ENCODE data around the gene MED12L. TPM values are rescaled to one million over a fixed set of nuclear protein-coding genes. Genes with fewer than 3 reads are reported as not detected.

Gene MED12L
- total and polyA plus RNA-seq, 2 experiments from 2014 or later = 0.07 to 2.7 TPM

GRCh38 chr3:151315136-151315535, 229.7 kb downstream of the MED12L start:
- Histone ChIP-seq H3K79me2 (no peaks in the 10 kb centered on the region), H2AFZ (no peak overlapping the region), H3K9me3 (ENCODE audit: low read depth) (no peaks in the 10 kb centered on the region), H3K27ac (peak overlapping the region; percentile 73), H3K9me2 (replicated peaks; ENCODE audit: insufficient read depth) (no peaks in the 10 kb centered on the region), H4K20me1 (ENCODE audit: insufficient read depth, poor library complexity, severe bottlenecking) (no peaks in the 10 kb centered on the region), H3K36me3 (replicated peaks; ENCODE audit: insufficient read depth, low read depth) (no peaks in the 10 kb centered on the region), H3K4me3 (no peak overlapping the region), H3K27me3 (no peaks in the 10 kb centered on the region), H3K4me2 (peak overlapping the region; percentile 27), H3K4me1 (ENCODE audit: insufficient read depth) (no peaks in the 10 kb centered on the region)
- WGBS (ENCODE audit: low lambda C conversion rate, missing lambda C conversion rate) = 78% methylated on average over 2 of the region's 2 CpGs
- TF ChIP-seq CTCF (IDR thresholded peaks at IDR 0.05; ENCODE audit: poor library complexity) (no peak), EZH2 (IDR thresholded peaks at IDR 0.05; ENCODE audit: borderline replicate concordance) (no peak), EZH2phosphoT487 (IDR thresholded peaks at IDR 0.05; ENCODE audit: low read depth, severe bottlenecking, unreplicated experiment) (no peak)
- DNase-seq (ENCODE audit: low spot score) = no peak

DNA sequence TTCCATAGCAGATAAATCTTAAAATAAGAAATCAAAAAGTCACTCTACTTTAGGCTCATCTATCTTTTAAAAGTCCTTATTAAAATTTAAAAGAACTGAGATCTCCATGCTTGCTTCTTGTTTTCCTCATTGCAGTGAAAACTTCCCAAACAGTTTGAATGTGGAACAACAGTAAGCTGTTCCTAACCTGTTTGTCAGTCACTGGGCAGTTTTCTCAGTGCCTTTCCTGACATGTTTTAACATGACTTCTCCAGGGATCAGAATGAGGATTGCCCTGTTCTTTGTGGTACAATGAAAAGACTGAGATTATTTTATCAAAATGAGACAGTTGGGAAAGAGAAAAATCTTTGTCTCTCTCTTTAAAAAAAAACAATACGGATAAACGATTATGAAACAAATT, 230.4 kb downstream of the MED12L start:
- no peaks in the 10 kb centered on the region for H3K4me1 ChIP-seq (ENCODE audit: insufficient read depth)
- DNase-seq (ENCODE audit: low spot score) = no peak
- H3K27me3 ChIP-seq = no peaks in the 10 kb centered on the region
- no peaks in the 10 kb centered on the region for H3K79me2 ChIP-seq
- H2AFZ ChIP-seq = no peak overlapping the region
- no peaks in the 10 kb centered on the region for H3K9me2 ChIP-seq (replicated peaks; ENCODE audit: insufficient read depth)
- no peak overlapping the region for H3K4me3 ChIP-seq
- H3K27ac ChIP-seq = peak overlapping the region; percentile 73
- no peak for TF ChIP-seq CTCF (IDR thresholded peaks at IDR 0.05; ENCODE audit: poor library complexity)
- TF ChIP-seq EZH2 (IDR thresholded peaks at IDR 0.05; ENCODE audit: borderline replicate concordance) = no peak
- no peak for TF ChIP-seq EZH2phosphoT487 (IDR thresholded peaks at IDR 0.05; ENCODE audit: low read depth, severe bottlenecking, unreplicated experiment)
- no peaks in the 10 kb centered on the region for H3K36me3 ChIP-seq (replicated peaks; ENCODE audit: insufficient read depth, low read depth)
- WGBS (ENCODE audit: low lambda C conversion rate, missing lambda C conversion rate) = 93% methylated on average over 2 of the region's 2 CpGs
- peak overlapping the region; percentile 12 for H3K4me2 ChIP-seq
- H3K9me3 ChIP-seq (ENCODE audit: low read depth) = no peaks in the 10 kb centered on the region
- H4K20me1 ChIP-seq (ENCODE audit: insufficient read depth, poor library complexity, severe bottlenecking) = no peaks in the 10 kb centered on the region

- peak within 1 kb of the TSS; percentile 12 for H3K4me2 ChIP-seq
- DNase-seq (ENCODE audit: low spot score) = peak; percentile 59
- 58% methylated on average over 7 of the region's 7 CpGs for WGBS (ENCODE audit: low lambda C conversion rate, missing lambda C conversion rate)
- H3K9me2 ChIP-seq (replicated peaks; ENCODE audit: insufficient read depth) = no peaks in the 10 kb centered on the region
- no peaks in the 10 kb centered on the region for H3K27me3 ChIP-seq
- no peaks in the 10 kb centered on the region for H4K20me1 ChIP-seq (ENCODE audit: insufficient read depth, poor library complexity, severe bottlenecking)
- H3K4me3 ChIP-seq = no peak within 1 kb of the TSS
- peak within 1 kb of the TSS; percentile 73 for H3K27ac ChIP-seq
- no peak within 1 kb of the TSS for H2AFZ ChIP-seq
- TF ChIP-seq CTCF (IDR thresholded peaks at IDR 0.05; ENCODE audit: poor library complexity) = no peak
- TF ChIP-seq EZH2 (IDR thresholded peaks at IDR 0.05; ENCODE audit: borderline replicate concordance) = no peak
- TF ChIP-seq EZH2phosphoT487 (IDR thresholded peaks at IDR 0.05; ENCODE audit: low read depth, severe bottlenecking, unreplicated experiment) = no peak
- H3K36me3 ChIP-seq (replicated peaks; ENCODE audit: insufficient read depth, low read depth) = no peaks in the 10 kb centered on the region
- no peaks in the 10 kb centered on the region for H3K9me3 ChIP-seq (ENCODE audit: low read depth)
- no peaks in the 10 kb centered on the region for H3K79me2 ChIP-seq
- H3K4me1 ChIP-seq (ENCODE audit: insufficient read depth) = no peaks in the 10 kb centered on the region
These were observed 231.0 kb downstream of the MED12L start, which contains the start of gene GPR87 for GRCh38 chr3:151316267-151316991. GPR87 (minus strand) TSS chr3:151316820; CDS start chr3:151300100, 16,720 bp downstream.
